ENCODE data around the gene NEB. TPM values are rescaled to one million over a fixed set of nuclear protein-coding genes. Genes with fewer than 3 reads are reported as not detected.

Gene NEB, protein sequence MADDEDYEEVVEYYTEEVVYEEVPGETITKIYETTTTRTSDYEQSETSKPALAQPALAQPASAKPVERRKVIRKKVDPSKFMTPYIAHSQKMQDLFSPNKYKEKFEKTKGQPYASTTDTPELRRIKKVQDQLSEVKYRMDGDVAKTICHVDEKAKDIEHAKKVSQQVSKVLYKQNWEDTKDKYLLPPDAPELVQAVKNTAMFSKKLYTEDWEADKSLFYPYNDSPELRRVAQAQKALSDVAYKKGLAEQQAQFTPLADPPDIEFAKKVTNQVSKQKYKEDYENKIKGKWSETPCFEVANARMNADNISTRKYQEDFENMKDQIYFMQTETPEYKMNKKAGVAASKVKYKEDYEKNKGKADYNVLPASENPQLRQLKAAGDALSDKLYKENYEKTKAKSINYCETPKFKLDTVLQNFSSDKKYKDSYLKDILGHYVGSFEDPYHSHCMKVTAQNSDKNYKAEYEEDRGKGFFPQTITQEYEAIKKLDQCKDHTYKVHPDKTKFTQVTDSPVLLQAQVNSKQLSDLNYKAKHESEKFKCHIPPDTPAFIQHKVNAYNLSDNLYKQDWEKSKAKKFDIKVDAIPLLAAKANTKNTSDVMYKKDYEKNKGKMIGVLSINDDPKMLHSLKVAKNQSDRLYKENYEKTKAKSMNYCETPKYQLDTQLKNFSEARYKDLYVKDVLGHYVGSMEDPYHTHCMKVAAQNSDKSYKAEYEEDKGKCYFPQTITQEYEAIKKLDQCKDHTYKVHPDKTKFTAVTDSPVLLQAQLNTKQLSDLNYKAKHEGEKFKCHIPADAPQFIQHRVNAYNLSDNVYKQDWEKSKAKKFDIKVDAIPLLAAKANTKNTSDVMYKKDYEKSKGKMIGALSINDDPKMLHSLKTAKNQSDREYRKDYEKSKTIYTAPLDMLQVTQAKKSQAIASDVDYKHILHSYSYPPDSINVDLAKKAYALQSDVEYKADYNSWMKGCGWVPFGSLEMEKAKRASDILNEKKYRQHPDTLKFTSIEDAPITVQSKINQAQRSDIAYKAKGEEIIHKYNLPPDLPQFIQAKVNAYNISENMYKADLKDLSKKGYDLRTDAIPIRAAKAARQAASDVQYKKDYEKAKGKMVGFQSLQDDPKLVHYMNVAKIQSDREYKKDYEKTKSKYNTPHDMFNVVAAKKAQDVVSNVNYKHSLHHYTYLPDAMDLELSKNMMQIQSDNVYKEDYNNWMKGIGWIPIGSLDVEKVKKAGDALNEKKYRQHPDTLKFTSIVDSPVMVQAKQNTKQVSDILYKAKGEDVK (N-terminal part only)
- 2.0 TPM for total RNA-seq

DNA sequence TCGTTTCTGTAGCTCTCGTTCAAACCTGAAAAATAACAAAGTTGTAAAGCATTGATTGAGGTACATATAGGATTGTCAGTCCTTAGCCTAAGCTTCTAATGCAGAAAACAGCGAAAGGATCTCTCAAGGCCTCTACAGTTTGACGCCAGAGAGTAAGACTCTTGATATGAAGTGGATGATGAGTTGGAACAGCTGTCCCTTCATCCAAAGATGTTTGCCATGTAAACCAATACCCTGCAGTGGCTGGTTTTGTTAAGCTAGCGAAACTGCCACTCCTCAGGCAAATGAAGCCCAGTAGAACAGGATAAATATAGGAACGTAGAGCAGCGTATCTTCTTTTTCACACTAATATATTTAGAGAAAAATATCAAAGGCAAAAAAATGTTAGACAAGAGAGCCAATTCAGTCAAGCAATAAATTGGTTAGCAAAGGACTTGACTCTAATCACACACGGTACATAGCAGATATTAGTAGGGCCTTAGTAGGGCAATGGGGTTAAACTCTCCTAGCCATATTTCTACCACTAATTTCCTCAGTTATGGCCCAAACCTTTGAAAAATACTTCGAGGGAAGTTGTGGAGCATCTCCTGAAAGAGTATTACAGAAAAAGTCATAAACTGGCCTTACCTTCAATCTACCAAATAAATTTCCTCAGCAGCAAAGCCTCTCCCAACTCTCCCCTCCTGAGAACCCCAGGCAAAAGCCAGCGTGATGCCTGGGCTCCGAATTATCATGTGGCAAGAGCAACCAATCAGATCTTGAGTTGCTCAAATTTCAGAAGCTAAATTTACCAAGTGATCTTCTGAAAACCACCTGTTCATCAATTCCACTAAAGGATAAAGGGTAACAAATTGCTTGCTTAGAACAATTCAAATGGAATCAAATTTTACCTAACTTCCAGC, at the start of gene NEB:
NEB (minus strand) TSS at position 706 of the 902 bp plus-strand sequence. CDS start 1,320 bp downstream, outside the sequence.
- Histone ChIP-seq H3K27me3 (ENCODE audit: insufficient read depth, low read length) (no peaks in the 10 kb centered on the region), H3K9me3 (ENCODE audit: low read depth, low read length) (no peaks in the 10 kb centered on the region), H3K4me1 (ENCODE audit: insufficient read depth, low read length) (no peaks in the 10 kb centered on the region), H3K4me3 (ENCODE audit: low read length) (no peak within 1 kb of the TSS)

DNA sequence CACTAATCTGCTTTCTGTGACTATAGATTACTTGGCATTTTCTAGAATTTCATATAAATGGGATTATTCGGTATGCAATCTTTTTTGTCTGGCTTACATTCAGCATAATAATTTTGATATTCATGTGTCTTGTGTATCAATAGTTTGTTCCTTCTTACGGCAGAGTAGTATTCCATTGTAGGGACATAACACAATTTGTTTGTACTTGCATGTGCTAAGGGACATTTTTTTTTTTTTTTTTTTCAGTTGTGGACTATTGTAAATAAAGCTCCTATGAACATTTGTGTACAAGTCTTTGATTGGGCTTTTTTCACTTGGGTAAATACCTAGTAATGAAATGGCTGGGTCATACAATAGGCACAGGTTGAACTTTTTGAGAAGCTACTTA, 48.9 kb upstream of the NEB start:
- no peaks in the 10 kb centered on the region for H3K9me3 ChIP-seq (ENCODE audit: low read depth, low read length)
- H3K4me1 ChIP-seq (ENCODE audit: insufficient read depth, low read length), result no peaks in the 10 kb centered on the region
- H3K27me3 ChIP-seq (ENCODE audit: insufficient read depth, low read length), result no peaks in the 10 kb centered on the region
- no peak overlapping the region for H3K4me3 ChIP-seq (ENCODE audit: low read length)

DNA sequence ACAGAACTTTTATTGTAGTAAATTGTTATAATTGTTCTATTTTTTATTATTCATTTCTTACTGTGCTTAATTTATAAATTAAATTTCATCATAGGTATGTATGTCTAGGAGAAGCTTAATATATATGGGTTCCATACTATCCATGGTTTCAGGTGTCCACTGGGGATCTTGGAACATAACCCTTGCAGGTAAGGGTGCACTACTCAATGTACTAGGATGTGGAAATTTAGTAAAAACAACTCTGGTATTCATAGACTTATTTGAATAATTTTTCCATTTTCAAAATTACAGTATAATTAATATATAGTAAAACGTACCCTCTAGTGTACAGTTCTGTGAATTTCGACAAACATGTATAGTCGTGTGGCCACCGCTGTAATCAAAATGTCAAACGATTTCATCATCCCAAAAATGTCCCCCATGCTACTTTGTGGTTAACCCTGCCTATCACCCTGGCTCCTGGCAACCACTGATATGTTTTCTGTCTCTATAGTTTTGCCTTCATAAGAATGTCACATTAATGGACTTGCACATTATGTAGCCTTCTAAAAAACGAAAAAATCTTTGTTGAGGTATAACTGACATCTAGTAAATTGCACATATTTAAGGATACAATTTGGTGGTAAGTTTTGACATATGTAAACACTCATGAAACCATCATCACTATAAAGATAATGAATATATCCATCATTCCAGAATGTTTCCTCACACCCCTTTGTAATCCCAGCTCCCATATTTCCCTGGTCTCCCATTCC, 48.3 kb upstream of the NEB start:
- no peak overlapping the region for H3K4me3 ChIP-seq (ENCODE audit: low read length)
- no peaks in the 10 kb centered on the region for H3K9me3 ChIP-seq (ENCODE audit: low read depth, low read length)

DNA sequence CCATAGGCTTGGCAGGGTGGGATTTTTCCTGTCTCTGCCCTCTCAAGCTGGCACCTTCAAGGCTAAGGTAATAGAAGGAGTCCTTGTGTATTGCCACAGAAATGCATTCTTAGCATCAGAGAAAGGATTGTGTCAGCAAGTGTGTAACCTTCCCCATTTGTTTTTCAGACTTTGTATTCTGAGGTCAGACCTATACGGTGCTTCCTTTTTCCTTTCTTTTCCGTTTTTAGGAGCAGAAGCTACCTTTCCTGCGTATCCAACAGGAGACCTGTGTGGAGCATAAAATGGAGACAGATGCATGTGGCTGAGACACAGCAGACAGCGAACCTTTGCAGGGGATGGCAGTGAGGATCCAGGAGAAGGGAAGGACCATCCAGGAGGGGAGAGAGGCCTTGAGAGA, 47.4 kb upstream of the NEB start:
- H3K4me3 ChIP-seq (ENCODE audit: low read length), result no peak overlapping the region
- H3K27me3 ChIP-seq (ENCODE audit: insufficient read depth, low read length), result no peaks in the 10 kb centered on the region
- no peaks in the 10 kb centered on the region for H3K9me3 ChIP-seq (ENCODE audit: low read depth, low read length)
- no peaks in the 10 kb centered on the region for H3K4me1 ChIP-seq (ENCODE audit: insufficient read depth, low read length)

More for the DNA sequence above, 48.3 kb upstream of the NEB start:
- no peaks in the 10 kb centered on the region for H3K27me3 ChIP-seq (ENCODE audit: insufficient read depth, low read length)
- H3K4me1 ChIP-seq (ENCODE audit: insufficient read depth, low read length), result no peaks in the 10 kb centered on the region

DNA sequence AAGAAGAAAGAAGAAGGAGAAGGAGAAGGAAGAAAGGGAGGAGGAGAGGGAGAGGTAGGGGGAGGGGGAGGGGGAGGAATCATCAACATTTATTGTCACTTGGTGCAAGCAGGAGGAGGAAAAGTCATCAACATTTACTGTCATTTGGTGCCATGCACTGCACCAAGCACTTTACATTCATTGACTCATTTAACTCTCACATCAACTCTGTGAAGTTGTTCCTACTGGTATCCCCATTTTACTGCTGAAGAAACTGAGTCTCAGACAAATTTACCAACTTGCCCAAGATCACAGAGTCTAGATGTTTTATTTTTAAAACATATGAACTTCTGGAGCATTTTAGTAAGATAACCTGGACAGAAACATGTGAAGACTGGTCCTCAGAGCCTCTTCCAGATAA, 46.7 kb upstream of the NEB start:
- H3K27me3 ChIP-seq (ENCODE audit: insufficient read depth, low read length), result no peaks in the 10 kb centered on the region
- no peak overlapping the region for H3K4me3 ChIP-seq (ENCODE audit: low read length)
- no peaks in the 10 kb centered on the region for H3K4me1 ChIP-seq (ENCODE audit: insufficient read depth, low read length)
- H3K9me3 ChIP-seq (ENCODE audit: low read depth, low read length), result no peaks in the 10 kb centered on the region

DNA sequence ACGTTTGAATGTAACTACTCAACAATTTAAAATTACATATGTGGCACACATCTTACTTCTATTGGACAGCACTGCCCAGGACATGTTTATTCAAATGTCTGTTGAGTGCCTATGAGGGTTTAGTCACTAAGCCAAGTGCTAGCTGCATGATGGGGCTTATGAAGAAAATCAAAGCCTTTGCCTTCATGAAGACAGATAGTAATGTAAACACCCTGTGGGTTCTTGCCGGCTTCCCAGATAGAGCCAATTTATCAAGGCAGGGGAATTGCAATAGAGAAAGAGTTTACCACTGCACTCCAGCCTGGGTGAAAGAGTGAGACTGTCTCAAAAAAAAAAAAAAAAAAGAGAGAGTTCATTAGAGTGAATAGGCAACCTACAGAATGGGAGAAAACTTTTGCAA, 43.7 kb upstream of the NEB start:
- Histone ChIP-seq H3K9me3 (ENCODE audit: low read depth, low read length) (no peaks in the 10 kb centered on the region), H3K27me3 (ENCODE audit: insufficient read depth, low read length) (no peaks in the 10 kb centered on the region), H3K4me3 (ENCODE audit: low read length) (no peak overlapping the region), H3K4me1 (ENCODE audit: insufficient read depth, low read length) (no peaks in the 10 kb centered on the region)

DNA sequence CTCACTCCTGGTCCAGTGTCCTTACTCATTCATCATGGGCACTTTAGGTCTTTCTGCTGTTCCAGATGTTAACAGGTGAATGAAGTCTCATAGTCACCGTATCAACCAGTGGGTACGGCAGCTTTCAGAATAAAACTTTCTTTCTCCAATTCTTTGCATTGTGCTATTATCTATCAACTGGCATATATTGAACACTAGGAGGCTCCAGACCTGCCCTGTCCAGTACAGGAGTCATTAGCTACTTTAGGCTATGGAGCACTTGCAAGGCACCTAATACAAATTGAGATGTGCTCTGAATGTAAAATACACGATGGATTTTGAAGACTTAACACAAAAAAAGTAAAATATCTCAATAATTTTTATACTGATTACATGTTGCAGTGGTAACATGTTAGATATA, 43.2 kb upstream of the NEB start:
- Histone ChIP-seq H3K9me3 (ENCODE audit: low read depth, low read length) (no peaks in the 10 kb centered on the region), H3K4me1 (ENCODE audit: insufficient read depth, low read length) (peaks cover 2% of the 10 kb centered on the region)

DNA sequence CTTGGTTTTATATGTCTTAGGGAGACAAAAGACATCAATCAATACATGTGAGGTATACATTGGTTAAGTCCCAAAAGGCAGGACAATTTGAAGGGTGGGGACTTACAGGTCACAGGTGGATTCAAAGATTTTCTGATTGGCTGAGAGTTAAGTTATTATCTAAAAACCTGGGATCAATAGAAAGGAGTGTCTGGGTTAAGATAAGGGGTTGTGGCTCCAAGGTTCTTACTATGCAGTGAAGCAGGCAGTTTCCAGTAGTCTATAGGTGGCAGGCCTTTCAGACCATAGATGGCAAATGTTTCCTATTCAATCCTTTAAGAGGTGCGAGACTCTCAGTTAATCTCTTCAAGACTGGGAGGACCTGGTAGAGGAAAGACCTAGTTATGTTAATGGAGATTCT, 42.1 kb upstream of the NEB start:
- Histone ChIP-seq H3K4me1 (ENCODE audit: insufficient read depth, low read length) (peaks cover 11% of the 10 kb centered on the region), H3K27me3 (ENCODE audit: insufficient read depth, low read length) (no peaks in the 10 kb centered on the region), H3K4me3 (ENCODE audit: low read length) (no peak overlapping the region), H3K9me3 (ENCODE audit: low read depth, low read length) (no peaks in the 10 kb centered on the region)

More for the DNA sequence above, 43.2 kb upstream of the NEB start:
- H3K27me3 ChIP-seq (ENCODE audit: insufficient read depth, low read length), result no peaks in the 10 kb centered on the region
- no peak overlapping the region for H3K4me3 ChIP-seq (ENCODE audit: low read length)

DNA sequence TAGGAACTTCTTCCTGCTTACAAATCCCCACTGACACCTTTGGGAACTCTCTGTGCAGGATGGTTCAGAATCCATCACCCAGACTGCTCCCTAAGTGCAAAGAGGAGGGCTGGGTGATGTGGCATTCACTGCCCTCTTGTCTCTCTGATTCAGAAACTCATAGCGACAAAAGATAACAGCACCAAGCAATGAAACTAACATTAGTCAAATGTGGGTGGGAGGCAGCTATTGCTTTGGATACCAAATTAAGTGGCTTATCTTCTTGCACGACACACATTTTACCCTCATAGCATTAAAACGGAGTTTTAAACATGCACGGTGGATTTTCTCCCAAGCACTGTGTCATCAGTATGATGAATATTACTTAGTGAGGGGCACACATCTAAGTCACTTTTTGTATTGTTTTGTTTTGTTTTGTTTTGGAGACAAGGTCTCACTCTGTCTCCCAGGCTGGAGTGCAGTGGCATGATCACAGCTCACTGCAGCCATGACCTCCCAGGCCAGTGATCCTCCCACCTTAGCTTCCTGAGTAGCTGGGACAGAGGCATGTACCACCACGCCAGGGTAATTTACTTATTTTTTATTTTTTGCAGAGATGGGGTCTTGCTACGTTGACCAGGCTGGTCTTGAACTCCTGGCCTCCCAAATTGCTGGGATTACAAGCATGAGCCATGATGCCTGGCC, 40.9 kb upstream of the NEB start:
- Histone ChIP-seq H3K27me3 (ENCODE audit: insufficient read depth, low read length) (no peaks in the 10 kb centered on the region), H3K4me1 (ENCODE audit: insufficient read depth, low read length) (peaks cover 19% of the 10 kb centered on the region), H3K4me3 (ENCODE audit: low read length) (no peak overlapping the region), H3K9me3 (ENCODE audit: low read depth, low read length) (no peaks in the 10 kb centered on the region)

DNA sequence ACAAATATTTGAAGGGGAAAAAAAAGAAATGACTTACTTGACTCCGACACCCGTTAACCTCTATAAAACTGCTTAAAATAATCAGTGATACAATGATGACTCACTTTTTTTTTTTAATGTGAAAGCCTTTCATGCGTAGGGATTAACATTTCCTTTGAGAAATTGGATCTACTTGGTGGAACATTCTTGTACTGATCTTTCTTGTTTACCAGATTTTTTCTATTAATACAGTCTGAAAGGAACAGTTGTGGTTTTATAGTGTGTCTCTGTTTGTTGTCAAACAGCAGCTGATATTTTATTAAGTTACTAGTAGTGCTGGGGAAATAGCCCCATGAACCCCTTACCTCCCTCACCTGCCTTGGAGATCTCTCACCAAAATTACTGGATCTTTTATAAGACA, 40.2 kb upstream of the NEB start:
- Histone ChIP-seq H3K4me1 (ENCODE audit: insufficient read depth, low read length) (peaks cover 19% of the 10 kb centered on the region), H3K9me3 (ENCODE audit: low read depth, low read length) (no peaks in the 10 kb centered on the region), H3K27me3 (ENCODE audit: insufficient read depth, low read length) (no peaks in the 10 kb centered on the region), H3K4me3 (ENCODE audit: low read length) (no peak overlapping the region)

DNA sequence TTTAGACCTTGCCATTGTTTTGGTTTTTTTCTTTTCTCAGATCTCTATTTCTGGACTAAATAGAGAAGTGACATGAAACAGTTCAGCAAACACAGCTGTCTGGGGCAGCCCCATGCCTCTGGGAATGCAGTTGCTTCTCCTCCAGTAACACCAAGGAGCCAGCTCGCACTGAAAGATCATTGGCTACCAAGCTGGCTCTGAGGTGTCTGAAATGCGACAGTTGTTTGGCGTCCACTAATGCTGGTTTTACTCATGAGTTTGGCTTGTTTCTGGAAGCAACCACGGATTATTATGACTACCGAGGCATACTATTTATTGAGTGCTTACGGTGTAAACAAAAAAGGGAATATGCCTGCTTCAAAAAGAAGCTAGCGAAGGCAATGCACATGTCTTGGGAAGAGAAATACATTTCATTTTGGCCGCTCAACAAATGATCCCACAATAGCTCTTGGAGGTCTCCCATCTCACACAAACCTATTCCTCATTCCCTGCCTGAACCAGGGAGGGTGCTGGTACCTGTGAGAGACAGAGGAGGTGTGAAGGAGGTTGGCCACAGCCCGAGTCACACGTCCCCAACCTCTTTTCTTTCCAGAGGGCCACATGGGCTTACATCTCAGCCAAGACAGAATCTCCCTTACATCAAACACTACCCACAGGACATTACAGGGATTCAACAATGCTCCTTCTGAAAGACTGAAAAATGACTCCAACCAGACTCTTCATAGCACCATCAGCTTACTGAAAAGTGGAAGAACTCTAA, 37.5 kb upstream of the NEB start:
- Histone ChIP-seq H3K9me3 (ENCODE audit: low read depth, low read length) (no peaks in the 10 kb centered on the region), H3K4me3 (ENCODE audit: low read length) (no peak overlapping the region), H3K4me1 (ENCODE audit: insufficient read depth, low read length) (peaks cover 34% of the 10 kb centered on the region), H3K27me3 (ENCODE audit: insufficient read depth, low read length) (no peaks in the 10 kb centered on the region)

DNA sequence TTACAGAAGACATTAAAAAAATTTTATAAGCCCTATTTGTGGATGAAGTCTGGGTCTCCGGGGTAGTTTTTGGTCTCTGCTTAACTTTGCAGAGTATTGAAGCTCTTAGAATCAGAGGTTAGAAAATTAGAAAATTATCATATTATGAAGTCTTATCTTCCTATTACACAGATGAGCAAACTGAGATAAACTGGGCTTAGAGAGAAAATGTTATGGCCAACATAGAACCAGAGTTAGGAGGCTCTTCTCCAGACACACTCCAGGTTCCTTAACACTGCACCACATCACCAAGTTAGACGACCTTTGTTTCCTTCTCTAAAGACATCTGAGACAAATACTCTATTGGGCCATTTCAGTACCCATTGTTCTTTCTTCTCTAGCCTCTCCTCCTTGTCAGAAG, 36.7 kb upstream of the NEB start:
- Histone ChIP-seq H3K9me3 (ENCODE audit: low read depth, low read length) (no peaks in the 10 kb centered on the region), H3K4me3 (ENCODE audit: low read length) (no peak overlapping the region), H3K27me3 (ENCODE audit: insufficient read depth, low read length) (no peaks in the 10 kb centered on the region), H3K4me1 (ENCODE audit: insufficient read depth, low read length) (peaks cover 37% of the 10 kb centered on the region)

DNA sequence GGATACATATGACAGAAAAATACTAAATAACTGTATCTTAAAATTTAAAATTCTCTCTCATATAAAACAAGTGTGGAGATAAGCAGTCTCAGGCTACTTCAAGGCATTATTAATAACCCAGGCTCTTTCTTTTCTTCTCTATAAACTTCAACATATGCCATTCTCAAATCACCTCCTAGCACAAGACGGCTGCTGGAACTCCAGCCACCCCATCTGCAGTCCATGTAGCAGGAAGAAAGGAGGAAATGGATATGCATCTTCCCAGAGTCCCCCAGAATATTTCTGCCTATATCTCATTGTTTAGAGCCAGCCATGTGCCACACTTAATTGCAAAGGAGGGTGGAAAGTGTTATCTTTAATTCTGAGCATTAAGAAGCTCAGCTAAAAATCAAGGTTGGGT, 35.3 kb upstream of the NEB start:
- Histone ChIP-seq H3K27me3 (ENCODE audit: insufficient read depth, low read length) (no peaks in the 10 kb centered on the region), H3K9me3 (ENCODE audit: low read depth, low read length) (no peaks in the 10 kb centered on the region), H3K4me1 (ENCODE audit: insufficient read depth, low read length) (peaks cover 49% of the 10 kb centered on the region), H3K4me3 (ENCODE audit: low read length) (no peak overlapping the region)
